ENCODE data around the gene SUN1.

Gene SUN1

GRCh38 chr7:899806-900205, 67.5 kb downstream of the SUN1 start:
- TF ChIP-seq TAF1 (IDR thresholded peaks at IDR 0.05; ENCODE audit: borderline replicate concordance, insufficient read depth, low read length) = no peak
- TF ChIP-seq REST (IDR thresholded peaks at IDR 0.05; ENCODE audit: insufficient read depth in 1 of 2, low read depth in 2 of 2, low read length in 2 of 2) = no peak
- TF ChIP-seq FOXP2 (optimal IDR thresholded peaks at IDR 0.05; ENCODE audit: borderline replicate concordance, extremely low read depth, extremely low read length, insufficient read depth) = no peak
- TF ChIP-seq POLR2AphosphoS5 (IDR thresholded peaks at IDR 0.05; ENCODE audit: low read depth, low read length) = no peak
- no peak for TF ChIP-seq SIN3A (IDR thresholded peaks at IDR 0.05; ENCODE audit: borderline replicate concordance, insufficient read depth, low read length)

DNA sequence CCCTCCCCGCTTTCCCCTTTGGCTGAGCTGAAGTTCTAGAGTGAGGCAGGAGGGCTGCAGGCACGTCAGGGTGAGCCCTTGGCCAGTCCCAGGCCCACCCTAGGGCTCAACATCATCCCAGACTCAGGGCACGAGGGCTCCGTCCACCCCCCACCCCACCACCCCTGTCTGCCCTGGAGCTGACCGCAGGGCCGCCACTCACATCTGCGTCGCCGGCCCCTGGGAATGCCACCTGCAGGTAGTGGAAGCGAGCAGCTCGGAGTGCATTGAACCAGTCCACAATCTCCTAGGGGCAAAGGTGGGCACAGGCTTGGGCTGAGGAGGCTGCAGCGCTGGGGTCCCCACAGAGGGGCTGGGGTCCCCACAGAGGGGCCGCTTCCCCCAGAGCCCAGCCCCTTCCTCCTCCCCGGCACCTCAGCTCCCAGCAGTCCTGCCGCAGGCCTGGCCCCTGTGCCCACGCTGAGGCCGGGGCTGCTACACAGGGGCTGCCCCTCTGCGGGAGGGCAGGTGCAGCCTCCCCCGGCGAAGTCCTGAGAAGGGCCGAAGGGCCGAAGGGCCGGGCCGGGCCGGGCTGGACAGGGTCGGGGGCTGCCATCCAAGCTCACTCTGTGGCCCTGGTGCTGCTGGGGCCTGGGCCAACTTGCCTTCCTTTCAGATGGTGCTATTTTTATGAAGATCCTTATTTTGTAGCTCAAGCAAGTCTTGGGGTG, 68.2 kb downstream of the SUN1 start:
- TF ChIP-seq REST (IDR thresholded peaks at IDR 0.05; ENCODE audit: insufficient read depth in 1 of 2, low read depth in 2 of 2, low read length in 2 of 2) (no peak), POLR2AphosphoS5 (IDR thresholded peaks at IDR 0.05; ENCODE audit: low read depth, low read length) (no peak)

DNA sequence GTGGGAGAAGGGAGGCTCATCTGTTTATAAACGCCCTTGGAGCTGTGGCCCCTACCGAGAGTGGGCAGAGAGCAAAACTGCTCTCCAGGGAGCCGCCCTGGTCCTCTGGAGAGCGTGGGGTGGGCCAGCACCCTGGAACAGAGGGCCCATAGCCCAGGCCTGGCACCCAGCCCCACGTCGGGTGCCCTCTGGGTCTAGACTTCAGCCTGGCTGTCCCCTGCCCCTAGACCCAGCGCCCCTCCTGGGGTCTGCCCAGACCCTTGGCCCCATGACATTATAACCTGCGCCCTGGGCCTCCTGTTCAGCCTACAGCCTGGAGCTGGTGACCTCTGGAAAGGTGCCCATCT, 68.7 kb downstream of the SUN1 start:
- TF ChIP-seq POLR2AphosphoS5 (IDR thresholded peaks at IDR 0.05; ENCODE audit: low read depth, low read length) (no peak), REST (IDR thresholded peaks at IDR 0.05; ENCODE audit: insufficient read depth in 1 of 2, low read depth in 2 of 2, low read length in 2 of 2) (no peak)

DNA sequence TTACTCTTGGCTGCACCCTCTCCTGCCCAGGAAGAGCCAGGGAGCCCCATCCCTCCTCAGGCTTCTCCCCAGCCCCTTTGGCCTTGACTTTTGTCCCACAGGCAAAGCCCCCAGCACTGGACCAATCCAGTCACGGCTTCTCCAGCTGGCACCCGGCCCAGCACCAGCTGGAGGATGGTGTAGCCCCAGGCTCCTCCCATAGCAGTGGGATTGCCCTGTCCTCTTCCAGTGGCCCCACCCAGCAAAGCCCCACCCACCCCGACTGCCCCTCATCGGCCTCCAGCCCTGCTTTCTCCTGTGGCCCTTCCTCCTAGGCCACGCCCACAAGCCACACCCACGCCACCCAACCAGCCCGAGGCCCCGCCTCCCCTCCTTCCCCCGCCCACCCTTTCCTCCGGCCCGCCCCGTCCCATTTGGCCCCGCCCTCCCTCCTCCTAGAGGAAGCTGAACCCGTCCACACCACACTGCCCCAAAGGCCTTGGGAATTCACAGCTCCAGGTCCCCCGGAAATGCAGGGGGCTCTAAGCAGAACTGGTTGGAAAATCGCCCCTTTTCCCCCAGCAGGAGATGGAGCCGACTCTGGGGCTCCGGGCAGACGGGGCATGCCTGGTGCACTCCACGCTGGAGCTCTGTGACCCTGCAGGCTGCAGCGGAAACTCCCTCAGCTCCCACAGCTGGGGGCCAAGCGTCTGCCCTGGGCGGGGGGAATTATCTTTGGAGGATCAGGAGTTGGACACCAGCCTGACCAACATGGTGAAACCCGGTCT, 69.3 kb downstream of the SUN1 start:
- TF ChIP-seq SIN3A (IDR thresholded peaks at IDR 0.05; ENCODE audit: borderline replicate concordance, insufficient read depth, low read length) = no peak
- TF ChIP-seq POLR2AphosphoS5 (IDR thresholded peaks at IDR 0.05; ENCODE audit: low read depth, low read length) = no peak
- no peak for TF ChIP-seq FOXP2 (optimal IDR thresholded peaks at IDR 0.05; ENCODE audit: borderline replicate concordance, extremely low read depth, extremely low read length, insufficient read depth)
- no peak for TF ChIP-seq REST (IDR thresholded peaks at IDR 0.05; ENCODE audit: insufficient read depth in 1 of 2, low read depth in 2 of 2, low read length in 2 of 2)
- no peak for TF ChIP-seq TAF1 (IDR thresholded peaks at IDR 0.05; ENCODE audit: borderline replicate concordance, insufficient read depth, low read length)

- TF ChIP-seq SIN3A (IDR thresholded peaks at IDR 0.05; ENCODE audit: borderline replicate concordance, insufficient read depth, low read length) (no peak), REST (IDR thresholded peaks at IDR 0.05; ENCODE audit: insufficient read depth in 1 of 2, low read depth in 2 of 2, low read length in 2 of 2) (no peak), TAF1 (IDR thresholded peaks at IDR 0.05; ENCODE audit: borderline replicate concordance, insufficient read depth, low read length) (no peak), POLR2AphosphoS5 (IDR thresholded peaks at IDR 0.05; ENCODE audit: low read depth, low read length) (no peak), FOXP2 (optimal IDR thresholded peaks at IDR 0.05; ENCODE audit: borderline replicate concordance, extremely low read depth, extremely low read length, insufficient read depth) (no peak)
Measured at GRCh38 chr7:902996-903395, 70.7 kb downstream of the SUN1 start.

Measured in PFSK-1 (cell line).